ENCODE measurements around the gene UNK. TPM values are rescaled to one million over a fixed set of nuclear protein-coding genes. Genes with fewer than 3 reads are reported as not detected.

UNK gene
- total RNA-seq, 1 experiment from 2014 or later, result 32.1 TPM

- H3K27ac ChIP-seq (ENCODE audit: low read length), result no peak overlapping the region
- ATAC-seq (no peak), DNase-seq (ENCODE audit: low read depth, low spot score) (no peak)
- in situ Hi-C loops (cut with HindIII; ENCODE audit: low pct_unique_long_range_greater_than_20kb, low sequenced_read_pairs) (loop anchor here (5.0 kb wide), 1 partner anchor 66 kb away; no protein-coding TSS in a partner anchor), intact Hi-C loops (cut with micrococcal nuclease; ENCODE audit: unreplicated experiment) (loop anchor here (1.0 kb wide), 2 partner anchors 73 to 115 kb away; partner anchors contain the start of gene SMIM5)
- no peaks in the 10 kb centered on the region for H3K4me1 ChIP-seq (ENCODE audit: control insufficient read depth, insufficient read depth, low read length)
- H3K36me3 ChIP-seq (ENCODE audit: control insufficient read depth, insufficient read depth, low read length), result no peaks in the 10 kb centered on the region
- no peaks in the 10 kb centered on the region for H3K27me3 ChIP-seq (ENCODE audit: control insufficient read depth, insufficient read depth, low read length)
- H3K9me3 ChIP-seq (ENCODE audit: control insufficient read depth, insufficient read depth, low read depth, low read length), result no peaks in the 10 kb centered on the region
- BruUV-seq (replicated peaks), result no TSS peak
- H3K4me3 ChIP-seq (ENCODE audit: low read depth in 2 of 2, low read length in 2 of 2), result no peak overlapping the region
- TF ChIP-seq CTCF (IDR thresholded peaks at IDR 0.05), result no peak
- TF ChIP-seq SIN3A (IDR thresholded peaks at IDR 0.05; ENCODE audit: borderline replicate concordance, insufficient read depth, low read depth, low read length), result no peak
- no peak for TF ChIP-seq POLR2AphosphoS5 (IDR thresholded peaks at IDR 0.05; ENCODE audit: low read depth, low read length)
- TF ChIP-seq TCF7L2 (IDR thresholded peaks at IDR 0.05; ENCODE audit: low read depth, low read length), result no peak
- TF ChIP-seq REST (IDR thresholded peaks at IDR 0.05; ENCODE audit: insufficient read depth in 1 of 2, low read depth in 2 of 2, low read length in 1 of 2), result no peak
- ChIA-PET POLR2A (no interaction called here), CTCF (interaction anchor here (0.6 to 5.7 kb wide), 9 partner anchors 10 to 129 kb away, joined by 3 to 86 read pairs (median 9); partner anchors contain the start of genes GALK1 and SMIM5)
Observed at GRCh38 chr17:75748706-75749105, 35.9 kb upstream of the UNK start.

- Histone ChIP-seq H3K27ac (ENCODE audit: low read length) (no peak overlapping the region), H3K36me3 (ENCODE audit: control insufficient read depth, insufficient read depth, low read length) (no peaks in the 10 kb centered on the region), H3K4me1 (ENCODE audit: control insufficient read depth, insufficient read depth, low read length) (peaks cover 1% of the 10 kb centered on the region; the same call in 1 of the 2 replicates), H3K4me3 (ENCODE audit: low read depth in 2 of 2, low read length in 2 of 2) (no peak overlapping the region), H3K27me3 (ENCODE audit: control insufficient read depth, insufficient read depth, low read length) (no peaks in the 10 kb centered on the region), H3K9me3 (ENCODE audit: control insufficient read depth, insufficient read depth, low read depth, low read length) (no peaks in the 10 kb centered on the region)
- in situ Hi-C loops (cut with HindIII; ENCODE audit: low pct_unique_long_range_greater_than_20kb, low sequenced_read_pairs), result loop anchor here (5.0 kb wide), 1 partner anchor 67 kb away; no protein-coding TSS in a partner anchor
- peak; percentile 43 for DNase-seq (ENCODE audit: low read depth, low spot score)
- no TSS peak for BruUV-seq (replicated peaks)
- TF ChIP-seq SIN3A (IDR thresholded peaks at IDR 0.05; ENCODE audit: borderline replicate concordance, insufficient read depth, low read depth, low read length) (no peak), CTCF (IDR thresholded peaks at IDR 0.05) (peak; percentile 98)
- peak; percentile 86 for ATAC-seq
- CTCF ChIA-PET, result interaction anchor here (0.6 to 5.7 kb wide), 9 partner anchors 11 to 116 kb away, joined by 3 to 86 read pairs (median 5); partner anchors contain the start of genes GALK1 and SMIM5
- intact Hi-C loops (cut with micrococcal nuclease; ENCODE audit: unreplicated experiment), result no loop called here
- POLR2A ChIA-PET, result interaction anchor here (1.0 kb wide), 1 partner anchor 84 kb away, joined by 4 read pairs; no protein-coding TSS in a partner anchor
Observed at GRCh38 chr17:75749545-75750389, 34.8 kb upstream of the UNK start.

All from Panc1 (cell line).